GM12864 (cell line): ENCODE data around the gene CPT1A.

ENCODE experiments used
- DNase-seq: peaks from one replicate; pipeline ENCODE4 v3.0.0-alpha.2; 2011; ENCODE audit warnings: low read depth
- H3K4me3 ChIP-seq: 2 replicates; pipeline ENCODE4 v1.5.1; 2011; ENCODE audit warnings: mild to moderate bottlenecking, low read depth, low read length, control low read depth
- CTCF ChIP-seq: IDR thresholded peaks from 2 replicates; pipeline ENCODE4 v1.5.1; 2011; ENCODE audit warnings: low read depth, mild to moderate bottlenecking, moderate library complexity, low read length, control low read depth, inconsistent platforms; ENCODE audit errors: missing control alignments

The CPT1A gene

GRCh38 chr11:68837583-68838571, 3.8 kb downstream of the CPT1A start:
- DNase-seq = no peak
- no peak overlapping the region for H3K4me3 ChIP-seq
- no peak for TF ChIP-seq CTCF

- no peak overlapping the region for H3K4me3 ChIP-seq
- no peak for DNase-seq
- TF ChIP-seq CTCF = no peak
These were observed 6.0 kb downstream of the CPT1A start for GRCh38 chr11:68835749-68836148.

- TF ChIP-seq CTCF = no peak
- H3K4me3 ChIP-seq = no peak overlapping the region
- DNase-seq = no peak
These were observed 6.4 kb downstream of the CPT1A start for GRCh38 chr11:68835328-68835727.

- H3K4me3 ChIP-seq = no peak overlapping the region
- no peak for TF ChIP-seq CTCF
- no peak for DNase-seq
These were observed 9.1 kb downstream of the CPT1A start for GRCh38 chr11:68832476-68833181.

GRCh38 chr11:68831124-68831523, 10.6 kb downstream of the CPT1A start:
- TF ChIP-seq CTCF = no peak
- H3K4me3 ChIP-seq = no peak overlapping the region
- no peak for DNase-seq

GRCh38 chr11:68829581-68829980, 12.1 kb downstream of the CPT1A start:
- no peak for TF ChIP-seq CTCF
- H3K4me3 ChIP-seq = no peak overlapping the region
- no peak for DNase-seq
